Measurements from ENCODE around the gene NHS.

GRCh38 chrX:17473021-17473420 is 98.0 kb downstream of the NHS start:
- TF ChIP-seq POLR2A (IDR thresholded peaks at IDR 0.05) (no peak), CTCF (IDR thresholded peaks at IDR 0.05) (no peak)
